HL-60 (cell line): ENCODE measurements around the gene MED7.

Experiments used
- CTCF ChIP-seq: IDR thresholded peaks from one replicate; pipeline ENCODE4 v1.5.1; 2011; ENCODE audit warnings: low read length, control low read depth, inconsistent platforms; ENCODE audit not compliant: insufficient read depth
- SPI1 ChIP-seq: IDR thresholded peaks from 2 replicates; pipeline ENCODE4 v1.6.1; 2012; ENCODE audit warnings: low read depth, mild to moderate bottlenecking, borderline replicate concordance

GRCh38 chr5:157165261-157165660 lies 22.6 kb upstream of the MED7 start:
- TF ChIP-seq CTCF: no peak
- no peak for TF ChIP-seq SPI1
